ENCODE results near the gene DIAPH2. TPM values are rescaled to one million over a fixed set of nuclear protein-coding genes. Genes with fewer than 3 reads are reported as not detected.
"Not testable (repeated sequence)": the region's sequence is repeated elsewhere in the genome, so short reads cannot be mapped to it uniquely, and the experiment has no call there.

DIAPH2 gene
- total RNA-seq, 2 donors from 2014 or later, result 21.5 to 51.8 TPM

- Histone ChIP-seq H3K9ac (ENCODE audit: extremely low read depth, low read length, poor library complexity, severe bottlenecking) (no peak overlapping the region), H3K4me3 (ENCODE audit: low read length) (no peak overlapping the region), H3K27ac (ENCODE audit: low read depth, low read length) (no peak overlapping the region), H3K36me3 (ENCODE audit: control insufficient read depth, insufficient read depth, low read length) (no peaks in the 10 kb centered on the region), H3K9me3 (ENCODE audit: control insufficient read depth, low read length) (no peaks in the 10 kb centered on the region), H3K27me3 (ENCODE audit: control insufficient read depth, insufficient read depth, low read length, poor library complexity, severe bottlenecking) (no peaks in the 10 kb centered on the region), H3K4me1 (ENCODE audit: control insufficient read depth, insufficient read depth, low read length) (peaks cover 4% of the 10 kb centered on the region)
- WGBS, 2 experiments (ENCODE audit: insufficient coverage in 1 of 2, insufficient read length in 1 of 2), result 90% methylated on average over 1 of the region's 1 CpG; no CpG with 5 or more reads in 1 of the 2 experiments
- DNase-seq, result no peak
- H3K27me3 Mint-ChIP-seq (ENCODE audit: insufficient read depth), result no peaks in the 10 kb centered on the region
- peaks cover 52% of the 10 kb centered on the region for H3K4me1 Mint-ChIP-seq
- no peaks in the 10 kb centered on the region for H3K36me3 Mint-ChIP-seq (ENCODE audit: low read depth)
- no peak overlapping the region for H3K27ac Mint-ChIP-seq
- no peak overlapping the region for H3K4me3 Mint-ChIP-seq
- no peaks in the 10 kb centered on the region for H3K9me3 Mint-ChIP-seq
- TF ChIP-seq CTCF (conservative IDR thresholded peaks at IDR 0.05), result no peak
These were observed 153.9 kb downstream of the DIAPH2 start for GRCh38 chrX:96838537-96838936.

- Mint-ChIP-seq H3K27ac (peak overlapping the region; percentile 91), H3K4me3 (peak overlapping the region; percentile 16), H3K36me3 (ENCODE audit: low read depth) (no peaks in the 10 kb centered on the region), H3K4me1 (peaks cover 54% of the 10 kb centered on the region), H3K27me3 (ENCODE audit: insufficient read depth) (no peaks in the 10 kb centered on the region), H3K9me3 (no peaks in the 10 kb centered on the region)
- Histone ChIP-seq H3K27ac (ENCODE audit: low read depth, low read length) (no peak overlapping the region), H3K27me3 (ENCODE audit: control insufficient read depth, insufficient read depth, low read length, poor library complexity, severe bottlenecking) (no peaks in the 10 kb centered on the region), H3K4me1 (ENCODE audit: control insufficient read depth, insufficient read depth, low read length) (peaks cover 4% of the 10 kb centered on the region), H3K9me3 (ENCODE audit: control insufficient read depth, low read length) (no peaks in the 10 kb centered on the region), H3K36me3 (ENCODE audit: control insufficient read depth, insufficient read depth, low read length) (no peaks in the 10 kb centered on the region), H3K4me3 (ENCODE audit: low read length) (no peak overlapping the region), H3K9ac (ENCODE audit: extremely low read depth, low read length, poor library complexity, severe bottlenecking) (no peak overlapping the region)
- 88% methylated on average over 1 of the region's 1 CpG; no CpG with 5 or more reads in 1 of the 2 experiments for WGBS, 2 experiments (ENCODE audit: insufficient coverage in 1 of 2, insufficient read length in 1 of 2)
- no peak for DNase-seq
- no peak for TF ChIP-seq CTCF (conservative IDR thresholded peaks at IDR 0.05)
These were observed 156.7 kb downstream of the DIAPH2 start for GRCh38 chrX:96841325-96841724.

GRCh38 chrX:96841866-96842265 is 157.2 kb downstream of the DIAPH2 start:
- Mint-ChIP-seq H3K27ac (peak overlapping the region; percentile 91), H3K4me3 (peak overlapping the region; percentile 16), H3K4me1 (peaks cover 56% of the 10 kb centered on the region)
- DNase-seq, result peak; percentile 70
- H3K36me3 Mint-ChIP-seq (ENCODE audit: low read depth); H3K36me3 ChIP-seq (ENCODE audit: control insufficient read depth, insufficient read depth, low read length); H3K27me3 ChIP-seq (ENCODE audit: control insufficient read depth, insufficient read depth, low read length, poor library complexity, severe bottlenecking); H3K4me1 ChIP-seq (ENCODE audit: control insufficient read depth, insufficient read depth, low read length); H3K9me3 Mint-ChIP-seq; H3K9me3 ChIP-seq (ENCODE audit: control insufficient read depth, low read length); H3K27me3 Mint-ChIP-seq (ENCODE audit: insufficient read depth); H3K27ac ChIP-seq (ENCODE audit: low read depth, low read length); H3K4me3 ChIP-seq (ENCODE audit: low read length); H3K9ac ChIP-seq (ENCODE audit: extremely low read depth, low read length, poor library complexity, severe bottlenecking): not testable (repeated sequence)
- WGBS, 2 experiments (ENCODE audit: insufficient coverage in 1 of 2, insufficient read length in 1 of 2), result 23 to 35% methylated on average over 2 to 3 of the region's 3 CpGs

- Mint-ChIP-seq H3K4me3 (no peak overlapping the region), H3K4me1 (peaks cover 50% of the 10 kb centered on the region), H3K36me3 (ENCODE audit: low read depth) (no peaks in the 10 kb centered on the region), H3K27ac (peak overlapping the region; percentile 50), H3K9me3 (no peaks in the 10 kb centered on the region), H3K27me3 (ENCODE audit: insufficient read depth) (no peaks in the 10 kb centered on the region)
- Histone ChIP-seq H3K4me1 (ENCODE audit: control insufficient read depth, insufficient read depth, low read length) (no peaks in the 10 kb centered on the region), H3K4me3 (ENCODE audit: low read length) (no peak overlapping the region), H3K9ac (ENCODE audit: extremely low read depth, low read length, poor library complexity, severe bottlenecking) (no peak overlapping the region), H3K27me3 (ENCODE audit: control insufficient read depth, insufficient read depth, low read length, poor library complexity, severe bottlenecking) (no peaks in the 10 kb centered on the region), H3K27ac (ENCODE audit: low read depth, low read length) (no peak overlapping the region), H3K9me3 (ENCODE audit: control insufficient read depth, low read length) (no peaks in the 10 kb centered on the region), H3K36me3 (ENCODE audit: control insufficient read depth, insufficient read depth, low read length) (no peaks in the 10 kb centered on the region)
- peak; percentile 80 for TF ChIP-seq CTCF (conservative IDR thresholded peaks at IDR 0.05)
- 30% methylated on average over 5 of the region's 5 CpGs; no CpG with 5 or more reads in 1 of the 2 experiments for WGBS, 2 experiments (ENCODE audit: insufficient coverage in 1 of 2, insufficient read length in 1 of 2)
- DNase-seq, result peak; percentile 87
These were observed 158.9 kb downstream of the DIAPH2 start for GRCh38 chrX:96843566-96843965.
